Breast epithelium (tissue), 4 donors: Measurements from ENCODE around the gene SLC25A34. TPM values are rescaled to one million over a fixed set of nuclear protein-coding genes. Genes with fewer than 3 reads are reported as not detected.

Experiments used
- DNase-seq, 2 donors: peaks; one replicate each; pipeline ENCODE4 v3.0.0-alpha.2; 2019; ENCODE audit warnings: low spot score in 2 of 2
- H3K27ac ChIP-seq, 2 donors: fragments of 200-600 bp; sonication (generic) in 1 of 2; one replicate each; pipeline ENCODE4 v1.5.1; 2016 to 2019; ENCODE audit warnings: mild to moderate bottlenecking in 1 of 2
- H3K27me3 ChIP-seq, 2 donors: fragments of 200-600 bp; sonication (generic) in 1 of 2; one replicate each; pipeline versions ENCODE4 v1.5.1 to v1.6.0; 2017 to 2019; ENCODE audit warnings: control low read depth in 1 of 2, mild to moderate bottlenecking in 1 of 2
- H3K36me3 ChIP-seq: fragments of 200-600 bp; one replicate; pipeline ENCODE4 v1.5.1; 2019
- H3K4me1 ChIP-seq, 2 donors: fragments of 200-600 bp; sonication (generic); one replicate each; pipeline ENCODE4 v1.5.1; 2016 to 2019; ENCODE audit warnings: control low read depth in 1 of 2
- H3K4me3 ChIP-seq, 3 donors: fragments of 200-600 bp; sonication (generic); 1 replicate in 2 of 3; 2 replicates in 1 of 3; pipeline ENCODE4 v1.5.1; 2016 to 2019; ENCODE audit warnings: mild to moderate bottlenecking in 3 of 3, moderate library complexity in 2 of 3
- H3K9me3 ChIP-seq, 2 donors: fragments of 200-600 bp; sonication (generic) in 1 of 2; one replicate each; pipeline ENCODE4 v1.5.1; 2016 to 2019; ENCODE audit warnings: control low read depth in 1 of 2
- POLR2A ChIP-seq: fragments of 450-650 bp; IDR thresholded peaks from one replicate; pipeline ENCODE4 v1.6.1; 2016; ENCODE audit warnings: antibody characterized with exemption, mild to moderate bottlenecking, moderate library complexity
- POLR2AphosphoS5 ChIP-seq, 3 donors: sonication (generic); formaldehyde crosslinking; IDR thresholded peaks; one replicate each; pipeline ENCODE4 v1.6.1; 2017; ENCODE audit warnings: antibody characterized with exemption in 3 of 3
- intact Hi-C: fragments of 100-400 bp; cut with DNase I; formaldehyde crosslinking; loops from one replicate; pipeline ENCODE4 v1.15.1; 2023; ENCODE audit warnings: low total_unique reads
- total RNA-seq, 3 donors: library from RNA; depleted of rRNA; stranded (reverse); fragments of >200 nt; gene quantifications; one replicate each; pipeline ENCODE4 v1.1.0, GENCODE V29; 2016
- TF ChIP-seq, protein P1 (sequence below), 3 donors: fragments of 450-650 bp; IDR thresholded peaks; one replicate each; pipeline ENCODE4 v1.5.1; 2016 to 2017; ENCODE audit warnings: antibody characterized with exemption in 3 of 3, mild to moderate bottlenecking in 3 of 3, moderate library complexity in 3 of 3

The SLC25A34 gene
- total RNA-seq, 3 donors from 2014 or later = 1.0 to 1.8 (median 1.3) TPM

DNA sequence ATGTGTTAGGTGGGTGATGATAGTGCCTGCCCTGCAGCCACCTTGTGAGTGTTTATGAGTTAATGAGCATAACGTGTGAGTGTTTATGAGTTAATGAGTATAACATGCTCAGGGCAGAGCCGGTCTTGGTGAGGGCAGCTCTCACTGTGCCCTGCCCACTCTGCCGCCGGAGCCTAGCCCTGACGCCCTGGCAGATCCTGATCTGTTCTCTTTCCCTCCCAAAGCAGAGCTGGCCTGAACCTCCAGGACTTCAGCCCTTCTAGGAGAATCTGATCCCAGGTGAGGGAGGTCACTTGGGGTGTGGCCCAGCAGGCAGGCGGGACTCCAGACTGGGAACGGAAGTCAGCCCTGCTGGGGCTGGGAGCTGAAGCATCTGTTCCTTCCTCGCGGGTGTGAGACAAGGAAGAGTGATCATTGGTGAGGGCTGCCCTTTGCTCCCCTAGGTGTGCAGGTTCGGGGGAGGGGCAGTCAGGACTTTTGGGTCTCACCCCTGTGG lies 28.3 kb downstream of the SLC25A34 start:
- DNase-seq = no peak
- no peaks in the 10 kb centered on the region for H3K27me3 ChIP-seq
- H3K4me3 ChIP-seq = no peak overlapping the region
- no peaks in the 10 kb centered on the region for H3K36me3 ChIP-seq
- intact Hi-C loops = no loop called here
- H3K27ac ChIP-seq = no peak overlapping the region
- peaks cover 5 to 9% of the 10 kb centered on the region in 2 donors for H3K4me1 ChIP-seq
- H3K9me3 ChIP-seq = no peaks in the 10 kb centered on the region
- TF ChIP-seq, protein P1, sequence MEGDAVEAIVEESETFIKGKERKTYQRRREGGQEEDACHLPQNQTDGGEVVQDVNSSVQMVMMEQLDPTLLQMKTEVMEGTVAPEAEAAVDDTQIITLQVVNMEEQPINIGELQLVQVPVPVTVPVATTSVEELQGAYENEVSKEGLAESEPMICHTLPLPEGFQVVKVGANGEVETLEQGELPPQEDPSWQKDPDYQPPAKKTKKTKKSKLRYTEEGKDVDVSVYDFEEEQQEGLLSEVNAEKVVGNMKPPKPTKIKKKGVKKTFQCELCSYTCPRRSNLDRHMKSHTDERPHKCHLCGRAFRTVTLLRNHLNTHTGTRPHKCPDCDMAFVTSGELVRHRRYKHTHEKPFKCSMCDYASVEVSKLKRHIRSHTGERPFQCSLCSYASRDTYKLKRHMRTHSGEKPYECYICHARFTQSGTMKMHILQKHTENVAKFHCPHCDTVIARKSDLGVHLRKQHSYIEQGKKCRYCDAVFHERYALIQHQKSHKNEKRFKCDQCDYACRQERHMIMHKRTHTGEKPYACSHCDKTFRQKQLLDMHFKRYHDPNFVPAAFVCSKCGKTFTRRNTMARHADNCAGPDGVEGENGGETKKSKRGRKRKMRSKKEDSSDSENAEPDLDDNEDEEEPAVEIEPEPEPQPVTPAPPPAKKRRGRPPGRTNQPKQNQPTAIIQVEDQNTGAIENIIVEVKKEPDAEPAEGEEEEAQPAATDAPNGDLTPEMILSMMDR (IDR thresholded peaks at IDR 0.05) = no peak
- TF ChIP-seq POLR2AphosphoS5 (IDR thresholded peaks at IDR 0.05) (no peak), POLR2A (no peak)

DNA sequence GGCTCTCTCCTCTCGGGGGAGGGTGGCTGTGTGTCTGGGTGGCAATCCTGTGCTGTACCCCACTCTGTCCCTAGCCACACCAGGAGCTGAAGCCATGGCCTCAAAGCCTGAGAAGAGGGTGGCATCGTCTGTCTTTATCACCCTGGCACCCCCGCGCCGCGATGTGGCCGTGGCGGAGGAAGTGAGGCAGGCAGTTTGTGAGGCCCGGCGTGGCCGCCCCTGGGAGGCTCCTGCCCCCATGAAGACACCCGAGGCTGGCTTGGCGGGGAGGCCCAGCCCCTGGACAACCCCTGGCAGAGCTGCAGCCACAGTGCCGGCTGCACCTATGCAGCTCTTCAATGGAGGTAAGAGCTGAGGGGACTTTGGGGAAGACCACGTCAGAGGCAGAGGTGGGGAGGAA lies 28.8 kb downstream of the SLC25A34 start:
- H3K4me1 ChIP-seq = peaks cover 4 to 5% of the 10 kb centered on the region in 2 donors
- H3K27ac ChIP-seq = no peak overlapping the region
- TF ChIP-seq POLR2A (no peak), POLR2AphosphoS5 (IDR thresholded peaks at IDR 0.05) (no peak)
- TF ChIP-seq, protein P1 (IDR thresholded peaks at IDR 0.05) = no peak
- intact Hi-C loops = no loop called here
- no peaks in the 10 kb centered on the region for H3K27me3 ChIP-seq
- DNase-seq = no peak
- no peaks in the 10 kb centered on the region for H3K9me3 ChIP-seq
- H3K4me3 ChIP-seq = no peak overlapping the region
- H3K36me3 ChIP-seq = no peaks in the 10 kb centered on the region

DNA sequence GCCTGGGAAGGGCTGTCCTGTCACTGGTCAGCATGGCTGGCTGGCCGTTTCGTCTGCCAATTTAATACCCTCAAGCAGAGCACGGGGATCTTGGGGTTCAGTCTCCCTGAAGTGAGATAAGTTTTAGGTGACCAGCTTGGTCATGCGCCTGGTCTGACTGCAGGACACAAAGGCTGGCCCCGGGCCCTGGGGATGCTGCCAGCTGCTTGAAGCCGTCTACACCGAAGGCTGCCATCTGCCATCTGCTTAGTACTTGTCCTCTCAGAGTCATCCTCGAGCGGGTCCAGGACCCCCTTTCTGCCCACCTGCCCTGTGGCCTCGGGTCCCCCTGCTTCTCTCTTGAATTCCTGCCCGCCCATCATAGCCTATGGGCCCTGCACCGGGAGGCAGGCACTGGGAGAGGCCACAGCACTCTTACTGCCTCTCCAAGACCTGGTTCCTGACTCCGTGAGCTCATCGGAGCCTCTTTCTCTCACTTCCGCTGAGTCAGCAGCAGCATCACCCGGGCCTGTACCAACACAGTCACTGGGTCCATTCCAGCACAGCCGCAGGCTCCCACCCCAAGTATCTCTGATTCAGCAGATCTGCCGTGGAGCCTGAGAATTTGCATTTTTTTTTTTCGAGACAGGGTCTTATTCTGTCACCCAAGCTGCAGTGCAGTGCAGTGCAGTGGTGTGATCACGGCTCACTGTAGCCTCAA lies 29.6 kb downstream of the SLC25A34 start:
- Histone ChIP-seq H3K27ac (peak overlapping the region in 1 of 2 donors; percentile 32), H3K36me3 (no peaks in the 10 kb centered on the region), H3K9me3 (no peaks in the 10 kb centered on the region), H3K27me3 (no peaks in the 10 kb centered on the region), H3K4me1 (peaks cover 0 to 4% of the 10 kb centered on the region in 2 donors), H3K4me3 (no peak overlapping the region)
- TF ChIP-seq POLR2A (no peak), POLR2AphosphoS5 (IDR thresholded peaks at IDR 0.05) (no peak)
- TF ChIP-seq, protein P1 (IDR thresholded peaks at IDR 0.05) = no peak
- intact Hi-C loops = no loop called here
- no peak for DNase-seq

DNA sequence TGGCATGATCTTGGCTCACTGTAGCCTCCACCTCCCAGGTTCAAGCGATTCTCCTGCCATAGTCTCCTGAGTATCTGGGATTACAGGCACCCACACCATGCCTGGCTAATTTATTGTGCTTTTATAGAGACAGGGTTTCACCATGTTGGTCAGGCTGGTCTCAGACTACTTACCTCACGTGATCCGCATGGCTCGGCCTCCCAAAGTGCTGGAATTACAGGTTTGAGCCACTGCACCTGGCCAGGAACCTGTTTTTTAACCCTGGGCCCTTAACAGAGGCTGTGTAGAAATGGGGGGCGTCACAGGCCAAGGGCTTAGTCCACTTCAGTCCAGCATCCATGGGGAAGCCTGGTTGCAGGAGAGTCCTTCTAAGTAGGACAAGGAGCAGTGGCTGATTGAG lies 31.9 kb downstream of the SLC25A34 start:
- H3K36me3 ChIP-seq = no peaks in the 10 kb centered on the region
- TF ChIP-seq POLR2A = no peak
- no peak for TF ChIP-seq POLR2AphosphoS5 (IDR thresholded peaks at IDR 0.05)
- TF ChIP-seq, protein P1 (IDR thresholded peaks at IDR 0.05) = no peak

DNA sequence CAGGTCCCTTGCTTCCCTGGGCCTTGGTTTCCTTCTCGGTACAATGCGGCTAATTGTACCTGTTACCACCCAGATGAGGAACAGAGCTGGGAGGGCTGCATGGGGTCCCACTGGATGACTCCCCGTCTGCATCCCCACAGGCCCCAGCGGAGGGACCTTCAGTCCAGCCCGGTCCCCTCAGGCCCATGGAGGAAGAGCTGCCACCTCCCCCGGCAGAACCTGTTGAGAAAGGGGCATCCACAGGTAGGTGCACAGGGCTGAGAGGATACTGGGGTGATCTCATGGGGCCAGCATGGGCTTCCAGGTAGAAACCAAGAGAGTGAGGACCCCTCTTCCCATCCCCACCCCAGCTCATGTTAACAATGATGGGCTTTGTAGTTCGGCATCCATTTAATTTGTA lies 32.3 kb downstream of the SLC25A34 start:
- H3K27me3 ChIP-seq = no peaks in the 10 kb centered on the region
- no peaks in the 10 kb centered on the region for H3K36me3 ChIP-seq
- H3K27ac ChIP-seq = no peak overlapping the region
- DNase-seq = no peak
- H3K4me3 ChIP-seq = no peak overlapping the region
- no peaks in the 10 kb centered on the region for H3K4me1 ChIP-seq
- H3K9me3 ChIP-seq = no peaks in the 10 kb centered on the region
- intact Hi-C loops = no loop called here
- TF ChIP-seq, protein P1 (IDR thresholded peaks at IDR 0.05) = no peak
- no peak for TF ChIP-seq POLR2AphosphoS5 (IDR thresholded peaks at IDR 0.05)
- no peak for TF ChIP-seq POLR2A

More for the DNA sequence above, 31.9 kb downstream of the SLC25A34 start:
- intact Hi-C loops = no loop called here
- H3K4me3 ChIP-seq = no peak overlapping the region
- H3K27ac ChIP-seq = no peak overlapping the region
- no peaks in the 10 kb centered on the region for H3K27me3 ChIP-seq
- H3K4me1 ChIP-seq = no peaks in the 10 kb centered on the region
- no peak for DNase-seq
- H3K9me3 ChIP-seq = no peaks in the 10 kb centered on the region
